ENCODE measurements around the gene COL18A1.
"Not testable (repeated sequence)": the region's sequence is repeated elsewhere in the genome, so short reads cannot be mapped to it uniquely, and the experiment has no call there.

The COL18A1 gene

GRCh38 chr21:45502006-45502345 is 97.0 kb downstream of the COL18A1 start:
- H2AFZ ChIP-seq (ENCODE audit: low read length): no peak overlapping the region
- H4K8ac ChIP-seq (ENCODE audit: low read depth, low read length): no peak overlapping the region
- no peaks in the 10 kb centered on the region for H3K27me3 ChIP-seq (ENCODE audit: control insufficient read depth in 3 of 3, insufficient read depth in 3 of 3, low read depth in 1 of 3, low read length in 3 of 3)
- H4K91ac ChIP-seq (ENCODE audit: low read depth, low read length, poor library complexity): no peak overlapping the region
- H3K79me1 ChIP-seq (ENCODE audit: low read depth, low read length): peaks cover 2% of the 10 kb centered on the region
- H2BK12ac ChIP-seq (ENCODE audit: low read length): no peak overlapping the region
- H3K4me2 ChIP-seq (ENCODE audit: insufficient read depth, low read length, poor library complexity, severe bottlenecking): no peak overlapping the region
- H2BK5ac ChIP-seq (ENCODE audit: low read length): no peak overlapping the region
- peak overlapping the region in 1 of 2 donors; percentile 60 for H3K4me3 ChIP-seq (ENCODE audit: low read length in 2 of 2)
- H3K23ac ChIP-seq (ENCODE audit: low read depth, low read length, poor library complexity): no peak overlapping the region
- no peak overlapping the region for H3K14ac ChIP-seq (ENCODE audit: low read length)
- WGBS, 2 donors (ENCODE audit: extremely low coverage in 2 of 2, insufficient read length in 2 of 2, insufficient replicate concordance in 1 of 2): no CpG with 5 or more reads among the region's 13 CpGs
- H3K36me3 ChIP-seq (replicated peaks in 1 of 2; ENCODE audit: control insufficient read depth in 2 of 2, insufficient read depth in 2 of 2, low read length in 2 of 2): peaks cover 0 to 13% of the 10 kb centered on the region in 2 donors
- H3K27ac ChIP-seq (replicated peaks; ENCODE audit: low read length): no peak overlapping the region
- H2BK120ac ChIP-seq (ENCODE audit: low read depth, low read length): no peak overlapping the region
- no peaks in the 10 kb centered on the region for H3K4me1 ChIP-seq (ENCODE audit: control insufficient read depth in 2 of 2, insufficient read depth in 1 of 2, low read depth in 1 of 2, low read length in 2 of 2)
- no peak overlapping the region for H2AK5ac ChIP-seq (ENCODE audit: low read depth, low read length)
- DNase-seq (ENCODE audit: low spot score): no peak
- no peak overlapping the region for H3K9ac ChIP-seq (ENCODE audit: low read depth, low read length, poor library complexity)
- no peak overlapping the region for H3K4ac ChIP-seq (ENCODE audit: low read length)
- H3K9me3 ChIP-seq (replicated peaks in 1 of 2; ENCODE audit: control insufficient read depth in 2 of 2, insufficient read depth in 1 of 2, low read depth in 1 of 2, low read length in 2 of 2): no peaks in the 10 kb centered on the region
- H3K18ac ChIP-seq (ENCODE audit: low read length): no peak overlapping the region
- no peak overlapping the region for H2BK15ac ChIP-seq (ENCODE audit: low read length)

GRCh38 chr21:45502600-45502999 is 97.6 kb downstream of the COL18A1 start:
- H2BK12ac ChIP-seq (ENCODE audit: low read length): no peak overlapping the region
- H4K8ac ChIP-seq (ENCODE audit: low read depth, low read length): no peak overlapping the region
- no peak overlapping the region for H3K14ac ChIP-seq (ENCODE audit: low read length)
- H2BK5ac ChIP-seq (ENCODE audit: low read length): no peak overlapping the region
- no peak overlapping the region for H2AK5ac ChIP-seq (ENCODE audit: low read depth, low read length)
- no peaks in the 10 kb centered on the region for H3K4me1 ChIP-seq (ENCODE audit: control insufficient read depth in 2 of 2, insufficient read depth in 1 of 2, low read depth in 1 of 2, low read length in 2 of 2)
- H2BK15ac ChIP-seq (ENCODE audit: low read length): no peak overlapping the region
- H3K4me2 ChIP-seq (ENCODE audit: insufficient read depth, low read length, poor library complexity, severe bottlenecking): no peak overlapping the region
- peaks cover 0 to 9% of the 10 kb centered on the region in 2 donors for H3K36me3 ChIP-seq (replicated peaks in 1 of 2; ENCODE audit: control insufficient read depth in 2 of 2, insufficient read depth in 2 of 2, low read length in 2 of 2)
- H3K18ac ChIP-seq (ENCODE audit: low read length): no peak overlapping the region
- H3K23ac ChIP-seq (ENCODE audit: low read depth, low read length, poor library complexity): no peak overlapping the region
- no peak for DNase-seq (ENCODE audit: low spot score)
- H3K27me3 ChIP-seq (ENCODE audit: control insufficient read depth in 3 of 3, insufficient read depth in 3 of 3, low read depth in 1 of 3, low read length in 3 of 3): no peaks in the 10 kb centered on the region
- no CpG with 5 or more reads among the region's 10 CpGs for WGBS, 2 donors (ENCODE audit: extremely low coverage in 2 of 2, insufficient read length in 2 of 2, insufficient replicate concordance in 1 of 2)
- no peak overlapping the region for H3K4ac ChIP-seq (ENCODE audit: low read length)
- peaks cover 2% of the 10 kb centered on the region for H3K79me1 ChIP-seq (ENCODE audit: low read depth, low read length)
- H3K27ac ChIP-seq (replicated peaks; ENCODE audit: low read length): no peak overlapping the region
- H2AFZ ChIP-seq (ENCODE audit: low read length): no peak overlapping the region
- no peak overlapping the region for H4K91ac ChIP-seq (ENCODE audit: low read depth, low read length, poor library complexity)
- H3K9me3 ChIP-seq (replicated peaks in 1 of 2; ENCODE audit: control insufficient read depth in 2 of 2, insufficient read depth in 1 of 2, low read depth in 1 of 2, low read length in 2 of 2): no peaks in the 10 kb centered on the region
- H3K9ac ChIP-seq (ENCODE audit: low read depth, low read length, poor library complexity): no peak overlapping the region
- H2BK120ac ChIP-seq (ENCODE audit: low read depth, low read length): no peak overlapping the region
- H3K4me3 ChIP-seq (ENCODE audit: low read length in 2 of 2): no peak overlapping the region

GRCh38 chr21:45503226-45503625 is 98.3 kb downstream of the COL18A1 start:
- not testable (repeated sequence) for H3K18ac ChIP-seq (ENCODE audit: low read length); H3K27ac ChIP-seq (replicated peaks; ENCODE audit: low read length); H3K9ac ChIP-seq (ENCODE audit: low read depth, low read length, poor library complexity); H3K36me3 ChIP-seq (replicated peaks in 1 of 2; ENCODE audit: control insufficient read depth in 2 of 2, insufficient read depth in 2 of 2, low read length in 2 of 2); H3K27me3 ChIP-seq (ENCODE audit: control insufficient read depth in 3 of 3, insufficient read depth in 3 of 3, low read depth in 1 of 3, low read length in 3 of 3); H3K4me3 ChIP-seq (ENCODE audit: low read length in 2 of 2); H2BK12ac ChIP-seq (ENCODE audit: low read length); H3K9me3 ChIP-seq (replicated peaks in 1 of 2; ENCODE audit: control insufficient read depth in 2 of 2, insufficient read depth in 1 of 2, low read depth in 1 of 2, low read length in 2 of 2); H2BK15ac ChIP-seq (ENCODE audit: low read length); H3K79me1 ChIP-seq (ENCODE audit: low read depth, low read length); H4K8ac ChIP-seq (ENCODE audit: low read depth, low read length); H3K4me2 ChIP-seq (ENCODE audit: insufficient read depth, low read length, poor library complexity, severe bottlenecking); H2BK120ac ChIP-seq (ENCODE audit: low read depth, low read length); H3K14ac ChIP-seq (ENCODE audit: low read length); DNase-seq (ENCODE audit: low spot score); H3K23ac ChIP-seq (ENCODE audit: low read depth, low read length, poor library complexity); H3K4me1 ChIP-seq (ENCODE audit: control insufficient read depth in 2 of 2, insufficient read depth in 1 of 2, low read depth in 1 of 2, low read length in 2 of 2); H4K91ac ChIP-seq (ENCODE audit: low read depth, low read length, poor library complexity); H2AFZ ChIP-seq (ENCODE audit: low read length); H2BK5ac ChIP-seq (ENCODE audit: low read length); H2AK5ac ChIP-seq (ENCODE audit: low read depth, low read length); H3K4ac ChIP-seq (ENCODE audit: low read length)
- WGBS, 2 donors (ENCODE audit: extremely low coverage in 2 of 2, insufficient read length in 2 of 2, insufficient replicate concordance in 1 of 2): no CpG with 5 or more reads among the region's 4 CpGs

- Histone ChIP-seq H3K79me1 (ENCODE audit: low read depth, low read length) (peaks cover 3% of the 10 kb centered on the region), H3K36me3 (replicated peaks in 1 of 2; ENCODE audit: control insufficient read depth in 2 of 2, insufficient read depth in 2 of 2, low read length in 2 of 2) (peaks cover 0 to 3% of the 10 kb centered on the region in 2 donors), H2BK120ac (ENCODE audit: low read depth, low read length) (no peak overlapping the region), H3K23ac (ENCODE audit: low read depth, low read length, poor library complexity) (peak overlapping the region; percentile 89), H2BK15ac (ENCODE audit: low read length) (peak overlapping the region; percentile 26), H2BK5ac (ENCODE audit: low read length) (peak overlapping the region; percentile 75), H3K14ac (ENCODE audit: low read length) (peak overlapping the region; percentile 56), H2BK12ac (ENCODE audit: low read length) (no peak overlapping the region), H3K4me2 (ENCODE audit: insufficient read depth, low read length, poor library complexity, severe bottlenecking) (no peak overlapping the region), H4K91ac (ENCODE audit: low read depth, low read length, poor library complexity) (no peak overlapping the region), H3K4ac (ENCODE audit: low read length) (no peak overlapping the region), H3K9me3 (replicated peaks in 1 of 2; ENCODE audit: control insufficient read depth in 2 of 2, insufficient read depth in 1 of 2, low read depth in 1 of 2, low read length in 2 of 2) (peaks cover 0 to 2% of the 10 kb centered on the region in 2 donors), H3K18ac (ENCODE audit: low read length) (no peak overlapping the region), H3K4me1 (ENCODE audit: control insufficient read depth in 2 of 2, insufficient read depth in 1 of 2, low read depth in 1 of 2, low read length in 2 of 2) (peaks cover 0 to 9% of the 10 kb centered on the region in 2 donors), H2AK5ac (ENCODE audit: low read depth, low read length) (peak overlapping the region; percentile 84), H4K8ac (ENCODE audit: low read depth, low read length) (no peak overlapping the region), H3K9ac (ENCODE audit: low read depth, low read length, poor library complexity) (no peak overlapping the region), H3K4me3 (ENCODE audit: low read length in 2 of 2) (no peak overlapping the region), H2AFZ (ENCODE audit: low read length) (no peak overlapping the region), H3K27ac (replicated peaks; ENCODE audit: low read length) (no peak overlapping the region), H3K27me3 (ENCODE audit: control insufficient read depth in 3 of 3, insufficient read depth in 3 of 3, low read depth in 1 of 3, low read length in 3 of 3) (no peaks in the 10 kb centered on the region)
- WGBS, 2 donors (ENCODE audit: extremely low coverage in 2 of 2, insufficient read length in 2 of 2, insufficient replicate concordance in 1 of 2): no CpG with 5 or more reads among the region's 22 CpGs
- no peak for DNase-seq (ENCODE audit: low spot score)
These were observed 99.1 kb downstream of the COL18A1 start for GRCh38 chr21:45504021-45504515.
